ENCODE measurements around the gene DLD.
"Not testable (repeated sequence)": the region's sequence is repeated elsewhere in the genome, so short reads cannot be mapped to it uniquely, and the experiment has no call there.

The DLD gene

DNA sequence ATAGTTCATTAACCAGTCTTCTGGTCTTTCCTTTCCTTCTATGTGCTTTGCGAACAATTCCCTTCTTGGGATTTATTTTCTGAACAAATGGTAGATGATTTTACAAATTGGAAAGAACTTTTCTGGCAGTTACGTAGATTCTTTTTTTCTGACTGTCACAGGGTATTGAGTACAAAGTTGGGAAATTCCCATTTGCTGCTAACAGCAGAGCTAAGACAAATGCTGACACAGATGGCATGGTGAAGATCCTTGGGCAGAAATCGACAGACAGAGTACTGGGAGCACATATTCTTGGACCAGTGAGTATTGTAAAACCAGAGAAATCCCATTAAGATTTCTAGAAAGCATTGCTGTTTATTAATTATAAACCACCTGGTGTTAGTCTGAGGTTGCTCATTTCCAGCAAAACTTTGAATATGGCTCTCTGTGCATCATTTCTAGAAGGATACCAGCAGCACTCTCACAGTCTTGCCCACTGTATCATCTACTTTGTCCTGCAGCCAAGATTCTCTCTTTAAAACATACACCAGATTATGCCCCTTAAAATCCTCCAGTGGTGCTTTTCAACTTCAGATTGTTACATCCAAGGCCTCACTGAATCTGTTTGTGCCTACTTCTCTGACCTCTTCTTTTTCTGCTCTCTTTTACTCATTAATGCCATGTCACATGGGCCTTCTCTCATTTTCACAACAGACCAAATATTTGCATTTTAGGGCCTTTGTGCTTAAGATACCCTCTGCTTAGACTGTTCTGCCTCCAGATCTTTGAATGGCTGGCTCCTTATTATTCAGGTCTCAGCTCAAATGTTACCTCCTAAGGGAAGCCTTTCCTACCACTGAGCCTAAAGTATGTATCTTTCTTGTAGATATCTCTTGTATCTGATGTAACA, 27.0 kb downstream of the DLD start:
- DNase-seq (ENCODE audit: low spot score) = no peak

DNA sequence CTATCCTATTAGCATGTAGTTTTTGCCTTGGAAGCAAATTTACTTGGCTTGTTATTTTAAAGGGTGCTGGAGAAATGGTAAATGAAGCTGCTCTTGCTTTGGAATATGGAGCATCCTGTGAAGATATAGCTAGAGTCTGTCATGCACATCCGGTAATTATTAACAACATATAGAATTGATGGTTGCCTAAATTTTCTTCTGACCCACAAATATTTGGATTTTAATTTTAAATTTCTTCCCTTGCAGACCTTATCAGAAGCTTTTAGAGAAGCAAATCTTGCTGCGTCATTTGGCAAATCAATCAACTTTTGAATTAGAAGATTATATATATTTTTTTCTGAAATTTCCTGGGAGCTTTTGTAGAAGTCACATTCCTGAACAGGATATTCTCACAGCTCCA, 28.0 kb downstream of the DLD start:
- DNase-seq (ENCODE audit: low spot score) = no peak

DNA sequence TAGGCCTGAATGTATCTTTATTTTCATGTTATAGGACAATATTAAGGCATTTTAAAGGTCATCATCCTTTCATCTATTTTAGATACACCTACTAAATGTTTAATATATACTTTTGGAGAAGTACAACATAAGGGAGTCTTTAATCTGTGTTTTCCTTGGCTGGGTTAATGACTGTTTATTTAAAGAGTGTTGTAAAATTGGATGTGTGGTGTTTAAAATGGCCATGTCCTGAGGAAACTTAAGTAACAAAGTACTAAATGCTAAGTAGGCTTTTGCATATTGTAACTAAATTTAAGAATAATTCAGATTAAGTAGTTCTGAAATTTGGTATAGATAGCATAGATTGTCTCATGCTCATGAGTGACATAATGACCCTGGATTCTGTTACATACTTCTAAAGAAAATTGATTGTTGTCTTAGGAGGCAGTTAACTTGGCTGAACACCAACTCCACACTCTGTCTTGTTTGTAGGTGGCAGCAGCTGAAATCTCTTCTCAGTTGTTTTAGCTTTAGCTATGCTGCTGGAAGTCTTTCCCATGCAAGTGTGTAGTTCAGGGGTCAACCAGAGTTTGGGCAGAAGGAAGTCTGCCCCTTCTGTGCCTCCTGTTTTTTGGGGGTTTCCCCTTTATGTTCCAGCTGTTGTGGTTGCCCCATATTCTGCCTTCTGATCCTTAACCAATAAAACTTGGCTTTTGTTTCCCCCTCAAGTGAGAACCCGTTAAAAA, 29.2 kb downstream of the DLD start:
- DNase-seq (ENCODE audit: low spot score) = no peak

DNA sequence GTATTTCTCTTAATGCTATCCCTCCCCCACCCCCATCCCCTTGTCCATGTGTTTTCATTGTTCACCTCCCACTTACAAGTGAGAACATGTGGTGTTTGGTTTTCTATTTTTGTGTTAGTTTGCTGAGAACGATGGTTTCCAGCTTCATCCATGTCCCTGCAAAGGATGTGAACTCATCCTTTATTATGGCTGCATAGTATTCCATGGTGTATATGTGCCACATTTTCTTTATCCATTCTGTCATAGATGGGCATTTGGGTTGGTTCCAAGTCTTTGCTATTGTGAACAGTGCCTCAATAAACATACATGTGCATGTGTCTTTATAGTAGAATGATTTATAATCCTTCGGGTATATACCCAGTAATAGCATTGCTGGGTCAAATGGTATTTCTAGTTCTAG, 30.8 kb downstream of the DLD start:
- DNase-seq (ENCODE audit: low spot score) = not testable (repeated sequence)

DNA sequence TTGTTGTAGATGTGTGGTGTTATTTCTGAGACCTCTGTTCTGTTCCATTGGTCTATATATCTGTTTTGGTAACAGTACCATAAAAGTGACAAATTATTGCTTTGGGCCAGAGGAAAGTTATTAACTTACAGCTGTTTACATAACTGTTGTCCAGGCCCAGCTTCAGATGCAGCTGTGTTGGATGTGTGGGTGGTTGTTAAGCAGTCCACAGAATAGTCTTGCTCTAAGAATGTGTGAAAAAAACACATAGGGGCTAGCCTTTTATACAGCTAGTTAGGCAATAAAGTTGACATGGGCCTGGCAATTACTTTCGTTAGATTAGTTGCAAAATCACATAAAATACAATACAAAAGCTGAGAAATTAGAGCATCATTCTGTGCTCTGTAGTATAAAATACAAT, 31.9 kb downstream of the DLD start:
- DNase-seq (ENCODE audit: low spot score) = no peak

DNA sequence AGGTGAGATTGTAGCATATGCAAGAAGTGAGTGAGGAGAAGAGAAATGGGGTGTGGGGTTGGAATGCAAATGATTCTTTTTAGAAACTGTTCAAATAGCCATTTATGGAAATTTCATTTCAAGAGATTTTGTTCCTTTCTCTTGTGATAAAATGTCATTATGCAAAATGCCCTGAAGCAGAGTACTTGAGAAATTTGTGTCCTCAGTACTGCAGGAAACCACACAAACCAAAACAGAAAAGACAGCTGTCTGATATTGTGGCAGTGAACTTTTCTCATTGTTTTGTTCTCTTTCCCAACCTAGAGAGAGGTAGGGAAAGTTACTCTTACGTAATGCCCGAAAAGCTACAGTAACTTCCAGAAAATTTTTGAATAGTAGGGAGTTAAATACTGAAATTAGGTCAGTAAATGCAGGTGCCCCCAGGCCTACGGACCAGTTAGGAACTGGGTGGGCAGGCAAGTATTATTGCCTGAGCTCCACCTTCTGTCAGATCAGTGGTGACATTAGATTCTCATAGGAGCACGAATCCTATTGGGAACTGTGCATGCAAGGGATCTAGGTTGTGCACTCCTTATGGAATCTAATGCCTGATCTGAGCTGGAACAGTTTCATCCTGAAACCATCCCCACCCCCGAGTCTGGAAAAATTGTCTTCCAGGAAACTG, 34.0 kb downstream of the DLD start:
- no peak for DNase-seq (ENCODE audit: low spot score)

DNA sequence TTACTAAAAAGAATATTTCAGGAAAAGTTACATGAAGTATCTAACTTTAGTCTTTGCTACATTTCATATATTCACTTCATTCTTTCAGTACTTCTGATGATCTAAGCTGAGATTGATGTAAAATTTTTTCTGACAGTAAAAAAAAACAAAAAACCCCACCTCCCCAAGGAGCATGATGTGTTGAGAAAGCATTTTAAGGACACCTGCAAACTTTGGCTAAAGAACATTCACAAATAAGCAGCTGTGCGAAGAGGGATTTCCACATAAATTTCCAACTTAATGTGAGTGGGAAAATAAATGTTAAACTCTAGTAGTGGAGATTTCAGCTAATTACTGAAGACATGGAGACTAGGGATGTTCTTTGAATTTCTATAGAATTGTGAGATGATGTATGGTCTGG, 35.5 kb downstream of the DLD start:
- DNase-seq (ENCODE audit: low spot score) = no peak

DNA sequence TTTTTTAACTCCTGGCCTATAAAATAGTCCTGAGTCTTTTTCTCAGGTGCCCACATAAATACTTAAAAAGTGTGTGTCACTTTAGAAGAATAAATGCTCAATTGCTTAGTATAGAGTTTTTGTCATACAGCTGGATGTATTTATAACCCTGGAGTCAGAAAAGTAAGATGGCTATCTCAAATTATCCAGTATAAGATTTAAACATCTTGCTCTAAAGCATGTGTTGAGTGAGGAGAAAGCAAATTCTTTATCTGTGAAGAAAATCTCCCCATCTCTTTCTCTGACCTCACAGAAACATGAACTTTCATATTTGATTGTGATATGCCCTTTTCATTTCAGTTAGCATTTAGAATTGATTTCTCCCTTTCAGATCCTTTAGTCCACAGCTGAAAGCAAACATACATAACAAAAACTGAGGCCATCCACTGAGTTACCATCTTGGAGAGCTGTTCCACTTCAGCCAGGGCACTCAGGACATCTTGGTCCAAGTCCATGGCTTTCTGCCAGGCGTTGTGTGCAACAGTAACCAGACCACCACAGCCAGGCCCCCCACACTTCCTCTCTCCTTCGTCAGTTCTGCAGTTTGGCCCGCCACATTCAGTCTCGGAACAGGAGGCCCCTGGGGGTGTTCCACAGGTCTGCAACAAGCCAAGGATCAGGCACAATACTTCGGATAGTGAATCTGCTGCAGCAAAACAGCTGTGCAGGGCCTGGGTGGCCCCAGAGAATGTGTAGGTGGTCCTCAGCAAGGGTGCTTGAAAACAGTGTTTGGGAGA, 40.9 kb downstream of the DLD start:
- DNase-seq (ENCODE audit: low spot score) = no peak

DNA sequence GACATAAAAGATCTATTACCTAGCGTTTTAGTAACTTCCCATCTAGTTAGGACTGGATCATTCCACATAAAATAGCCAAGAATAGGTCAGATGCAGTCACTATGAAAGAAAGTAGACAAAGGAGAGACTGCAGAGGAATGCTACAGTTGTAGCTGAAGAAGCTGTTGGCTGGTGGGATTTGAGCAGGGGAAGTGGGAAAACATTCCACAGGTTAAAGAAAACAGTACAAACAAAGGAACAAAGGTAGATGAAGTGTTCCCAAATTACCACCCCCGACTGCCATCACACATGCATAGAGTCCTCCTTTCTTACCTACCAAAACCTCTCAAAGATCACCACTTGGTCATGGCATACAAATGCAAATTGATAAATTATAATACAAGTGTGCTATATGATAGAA, 41.8 kb downstream of the DLD start:
- no peak for DNase-seq (ENCODE audit: low spot score)

DNA sequence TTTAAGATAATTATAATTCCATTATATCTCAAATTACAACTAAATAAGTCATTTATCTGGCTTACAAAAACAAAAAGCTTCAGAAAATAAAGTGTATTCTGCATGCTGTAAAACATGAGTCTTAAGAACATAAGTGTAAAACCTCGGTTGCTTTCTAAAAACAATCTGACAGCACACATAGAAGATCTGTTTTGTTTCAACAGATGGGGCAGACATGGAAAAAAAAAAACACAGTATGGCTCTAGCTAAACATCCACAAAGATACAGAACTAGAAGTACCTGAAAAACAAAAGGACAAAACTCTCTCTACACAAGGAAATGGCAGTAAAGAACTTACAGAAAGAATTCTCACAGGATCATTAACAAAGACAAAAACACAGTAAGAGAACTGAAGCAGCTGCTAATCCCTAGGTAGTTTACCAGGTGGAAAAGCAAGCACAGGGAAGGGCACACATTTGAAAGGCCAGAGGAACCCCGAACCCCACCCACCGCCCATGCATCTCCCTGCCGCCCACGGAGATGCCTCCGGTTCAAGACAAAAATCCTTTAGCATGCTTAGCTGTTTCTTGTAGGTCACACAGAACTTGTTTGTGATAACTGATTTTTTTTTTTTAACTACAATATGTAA, 42.5 kb downstream of the DLD start:
- no peak for DNase-seq (ENCODE audit: low spot score)

DNA sequence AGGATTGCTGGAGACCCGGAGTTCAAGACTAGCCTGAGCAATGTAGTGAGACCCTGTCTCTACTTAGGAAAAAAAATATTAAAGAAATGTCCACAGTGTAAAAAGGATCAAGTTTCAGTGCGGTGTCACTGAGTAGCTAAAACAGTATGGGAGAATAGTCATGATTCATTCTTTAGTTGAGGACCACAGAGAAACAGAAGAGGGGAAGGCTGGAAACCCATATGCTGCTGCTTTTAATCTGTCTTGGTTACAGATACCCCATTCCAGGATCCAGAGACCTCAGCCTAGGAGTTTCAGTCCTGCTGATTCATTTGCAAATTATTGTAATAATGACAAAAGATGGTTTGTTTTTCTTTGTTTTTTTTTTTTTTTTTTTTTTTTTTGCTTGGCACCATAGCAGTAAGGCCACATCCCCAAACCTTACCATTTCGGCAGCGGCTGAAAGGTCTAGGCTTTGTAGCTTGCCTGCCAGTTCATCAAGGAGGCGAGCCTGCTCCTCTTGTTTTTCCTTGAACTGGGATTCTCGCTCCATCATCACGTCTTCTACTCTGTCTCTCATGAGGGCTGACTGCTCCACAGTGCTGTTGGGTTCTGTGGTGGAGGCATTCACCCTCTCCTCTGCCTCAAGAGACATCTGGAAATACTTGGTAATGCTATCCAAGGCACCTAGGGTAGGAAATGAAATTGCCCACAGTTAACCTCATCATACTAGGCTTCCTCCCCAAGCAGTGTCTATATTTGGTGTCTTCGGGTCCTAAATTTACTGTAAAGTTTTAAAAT, 44.2 kb downstream of the DLD start:
- DNase-seq (ENCODE audit: low spot score) = no peak

DNA sequence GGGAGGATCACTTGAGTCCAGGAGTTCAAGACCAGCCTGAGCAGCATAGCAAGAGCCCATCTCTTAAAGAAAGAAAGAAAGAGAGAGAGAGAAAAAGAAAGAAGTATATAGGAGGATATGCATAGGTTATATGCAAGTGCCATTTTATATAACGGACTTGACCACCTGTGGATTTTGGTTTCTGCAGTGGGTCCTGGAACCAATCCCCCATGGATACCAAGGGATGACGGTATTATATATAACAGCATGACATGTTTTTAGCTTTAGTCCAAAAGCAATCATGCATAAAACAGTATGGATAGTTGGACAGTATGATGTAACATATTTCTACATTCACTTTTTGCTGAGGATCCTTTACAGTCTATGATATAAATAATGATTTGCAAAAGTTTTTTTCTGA, 45.3 kb downstream of the DLD start:
- DNase-seq (ENCODE audit: low spot score) = no peak

DNA sequence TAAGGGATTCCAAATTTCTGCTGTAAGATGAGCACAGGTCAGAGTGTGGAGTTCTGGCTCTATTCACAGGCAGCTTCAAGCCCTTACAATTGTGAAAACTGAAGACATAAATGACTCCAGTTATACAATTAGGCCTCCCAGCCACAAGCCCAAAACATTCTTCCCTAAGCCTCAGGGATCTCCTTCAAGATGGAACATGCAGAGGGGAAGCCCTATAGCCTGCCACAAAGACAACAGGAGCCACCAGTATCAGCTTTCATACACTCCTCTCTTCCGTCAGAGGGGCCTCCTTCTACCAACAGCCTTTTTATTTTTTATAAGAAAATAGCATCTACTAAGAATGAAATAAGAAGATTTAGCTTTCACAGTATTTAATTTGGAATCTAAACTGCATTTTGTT, 46.5 kb downstream of the DLD start:
- DNase-seq (ENCODE audit: low spot score) = no peak

DNA sequence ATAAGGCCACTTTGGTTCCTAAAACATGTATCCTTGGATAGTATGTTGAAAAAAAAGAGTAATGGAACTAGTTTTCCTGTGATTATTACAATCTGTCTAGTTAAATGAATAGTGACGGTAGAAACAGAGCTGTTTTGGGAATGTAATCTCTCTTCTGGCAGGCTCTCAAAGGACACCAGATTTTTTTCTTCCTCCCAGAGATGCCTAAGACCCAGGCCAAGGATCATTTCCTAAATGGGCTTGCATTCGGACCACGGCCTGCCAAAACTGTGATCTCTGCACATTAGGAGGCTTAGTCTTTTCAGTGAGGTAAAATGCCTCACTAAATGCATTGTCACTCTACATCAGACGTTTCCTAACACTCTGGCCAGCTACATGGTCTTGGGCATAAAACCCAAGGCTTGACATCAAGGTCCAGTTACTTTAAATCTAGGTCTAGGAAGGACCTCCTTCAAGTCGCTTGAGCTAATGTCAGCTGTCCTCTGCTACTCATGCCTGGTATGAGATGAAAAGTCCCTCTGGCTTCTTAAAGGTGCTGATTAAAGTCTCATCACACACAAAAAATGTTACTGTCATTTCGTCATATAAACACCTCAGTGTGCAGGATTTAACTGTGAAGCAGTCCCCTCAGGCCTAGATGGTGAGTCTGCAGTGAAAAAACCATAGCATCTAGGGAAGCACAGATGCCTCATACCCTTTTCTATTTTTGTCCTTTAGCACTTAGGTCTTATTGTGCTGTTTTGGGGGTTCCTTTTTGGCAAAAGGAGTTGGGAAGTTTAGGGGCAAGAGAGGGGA, 47.7 kb downstream of the DLD start:
- DNase-seq (ENCODE audit: low spot score) = no peak

DNA sequence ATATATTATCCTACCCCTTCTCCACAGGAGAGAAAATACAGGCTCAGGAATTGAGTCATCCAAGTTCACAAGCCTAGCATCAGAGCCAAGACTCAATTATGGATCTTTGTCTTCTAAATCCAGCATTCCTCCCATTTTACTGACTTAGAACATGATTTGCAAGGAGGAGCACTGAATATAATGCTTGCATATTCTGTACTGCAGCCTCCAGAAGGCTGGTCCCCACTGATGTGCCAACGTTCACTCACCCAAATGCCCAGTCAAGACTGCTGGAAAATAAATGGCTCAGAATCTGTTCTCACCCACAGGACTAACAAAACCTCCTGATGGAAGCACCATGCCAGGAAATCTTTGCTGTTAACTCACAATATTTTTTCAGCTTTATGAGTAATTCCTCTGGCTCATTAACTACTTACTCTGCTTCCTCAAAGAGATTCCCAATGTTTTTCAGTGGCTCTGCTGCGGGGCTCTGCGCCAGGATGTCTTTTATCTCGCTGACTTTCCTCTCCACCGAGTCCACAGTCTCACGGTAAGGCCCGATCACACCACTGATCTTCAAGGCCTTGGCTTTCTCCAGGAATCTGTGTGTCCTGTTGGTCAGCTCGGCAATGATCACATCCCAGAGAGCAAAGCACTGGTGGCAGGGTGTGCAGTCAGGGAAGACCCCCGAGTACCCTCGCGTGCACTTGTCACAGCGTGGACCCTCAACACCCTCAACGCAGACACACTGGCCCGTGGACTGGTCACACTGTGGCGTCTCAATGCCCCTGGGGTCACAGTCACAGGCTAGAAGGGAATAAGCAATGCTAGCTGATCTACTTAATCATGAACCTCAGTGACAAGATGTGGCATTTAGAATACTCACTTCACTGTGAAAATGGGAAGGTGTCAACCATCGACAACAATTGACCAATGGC, 48.8 kb downstream of the DLD start:
- DNase-seq (ENCODE audit: low spot score) = no peak

DNA sequence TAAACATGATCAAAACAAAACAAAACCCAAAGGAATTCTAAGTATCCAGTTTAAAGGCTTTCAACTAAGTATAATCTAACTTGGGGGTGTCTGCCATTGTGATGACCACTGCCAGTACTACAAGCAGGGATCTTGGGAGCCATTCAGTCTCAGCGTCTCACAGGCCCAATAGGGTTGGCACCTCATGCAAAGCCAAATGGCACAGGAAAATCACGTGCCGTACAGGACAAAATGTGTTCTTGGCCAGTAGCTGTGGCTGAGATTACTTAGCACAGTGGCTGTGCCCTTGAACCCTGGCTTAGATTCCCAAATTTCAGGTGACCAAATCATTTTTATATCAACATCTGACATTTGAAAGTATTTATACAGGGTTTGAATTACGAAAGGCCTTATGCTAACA, 50.0 kb downstream of the DLD start:
- DNase-seq (ENCODE audit: low spot score) = no peak

DNA sequence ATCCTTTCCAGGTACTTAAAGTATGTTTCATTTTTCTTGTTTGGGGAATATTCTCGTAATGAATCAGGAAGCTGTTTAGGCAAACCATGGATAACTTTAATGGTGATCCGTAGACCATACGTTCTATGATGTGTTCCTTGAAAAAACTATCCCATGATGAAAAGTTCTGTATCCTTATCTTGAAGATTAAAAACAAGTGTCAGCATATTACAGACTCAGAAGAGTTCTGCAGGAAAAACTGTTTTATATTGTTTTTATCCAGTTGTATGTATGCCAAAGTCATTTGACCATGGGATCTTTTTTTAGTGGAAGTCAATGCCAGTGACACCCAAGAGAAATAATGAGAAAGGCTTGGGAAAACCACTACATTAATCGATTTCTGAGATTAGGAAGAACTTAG, 52.0 kb downstream of the DLD start:
- DNase-seq (ENCODE audit: low spot score) = no peak

DNA sequence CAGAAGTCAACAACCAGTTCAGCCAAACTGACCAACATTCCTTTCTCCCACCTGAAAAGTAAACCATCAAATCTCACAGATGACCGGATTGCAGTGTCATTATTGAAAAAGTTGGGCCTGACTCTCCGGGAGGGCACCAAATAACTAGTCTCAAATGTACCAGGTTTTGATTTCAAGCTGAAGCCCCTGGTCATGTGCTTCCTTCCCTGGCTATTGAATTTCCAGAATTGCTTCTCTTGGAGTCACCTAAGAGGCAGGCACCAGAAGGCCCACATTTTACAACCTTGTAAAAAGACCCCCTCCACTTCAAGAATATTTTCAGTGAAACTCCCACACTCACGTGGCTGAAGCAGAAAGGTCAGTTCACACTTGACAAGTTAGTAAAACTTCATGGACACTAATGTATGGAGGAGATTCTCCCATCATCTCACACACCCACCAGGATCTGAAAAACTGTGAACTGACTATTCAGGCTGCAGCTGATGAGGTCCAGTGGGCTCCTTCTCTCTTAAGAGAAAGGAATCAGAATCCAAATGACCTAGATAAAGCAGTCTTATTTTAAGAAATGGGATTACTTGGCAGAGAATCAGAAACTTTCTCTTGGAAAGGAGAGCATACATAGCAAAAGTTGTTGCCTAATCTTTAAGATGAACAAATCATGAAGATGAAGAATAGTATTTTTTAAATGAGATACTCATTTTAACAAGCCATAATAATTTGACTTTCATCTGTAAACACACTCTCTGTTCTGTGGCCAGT, 53.6 kb downstream of the DLD start:
- no peak for DNase-seq (ENCODE audit: low spot score)
